Right ventricle myocardium inferior (tissue), 1 donor: ENCODE results near the gene GPR108. TPM values are rescaled to one million over a fixed set of nuclear protein-coding genes. Genes with fewer than 3 reads are reported as not detected.

Experiments used
- ATAC-seq: fragments of 200-7000 bp; cut with Tn5 transposase; one replicate; pipeline ENCODE4 v1.9.1; 2020; ENCODE audit warnings: mild to moderate bottlenecking, moderate library complexity
- DNase-seq: peaks from one replicate; pipeline ENCODE4 v3.0.0; 2021; ENCODE audit errors: missing footprints
- intact Hi-C: fragments of 100-400 bp; cut with DNase I; formaldehyde crosslinking; loops from one replicate; pipeline ENCODE4 v1.11.0; 2022
- total RNA-seq: library from RNA; stranded (reverse); fragmentation: NEBNext Ultra II Directional; extraction: Animal tissue kit (Norgen Biotek cat#: 25700); gene quantifications from one replicate; pipeline ENCODE4 v1.2.1, GENCODE V29; 2021
- donor health status: DM: no; HTN: yes; CAD: no; lungs with severe emphysema.

The GPR108 gene
- total RNA-seq, 1 donor from 2014 or later, result 23.9 TPM

DNA sequence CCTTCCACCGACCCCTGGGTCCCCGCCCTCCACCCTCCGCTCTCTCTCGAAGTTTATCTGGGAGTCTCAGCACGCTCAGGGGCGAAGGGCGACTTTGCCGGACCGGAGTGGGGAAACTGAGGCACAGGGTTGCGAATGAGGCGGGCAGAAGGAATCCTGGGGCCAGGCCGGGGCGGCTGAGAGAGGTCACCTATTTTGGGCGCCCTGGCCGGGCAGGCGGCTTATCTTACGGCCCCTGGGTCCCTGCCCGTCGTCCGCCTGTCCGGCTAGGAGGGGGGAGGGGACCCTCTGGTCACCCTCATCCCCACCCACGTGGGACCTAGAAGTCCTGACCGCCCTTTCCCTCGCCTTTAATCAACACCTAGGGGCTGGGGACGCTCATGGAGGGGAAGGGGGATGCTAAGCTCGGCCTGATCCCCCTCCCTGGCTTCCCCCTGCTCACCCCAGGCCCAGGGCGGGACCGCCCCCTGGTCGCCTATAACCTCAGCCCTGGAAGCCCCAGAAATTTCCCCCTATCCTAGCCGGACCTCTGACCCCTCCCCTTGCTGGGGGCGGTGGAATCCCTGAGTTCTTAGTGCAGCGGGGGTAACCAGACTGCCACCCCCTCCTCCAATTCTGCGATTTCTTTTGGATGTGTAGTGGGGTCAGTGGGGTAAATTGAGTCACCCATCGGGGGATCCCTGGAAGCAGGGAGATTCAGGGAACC lies 2.7 kb upstream of the GPR108 start:
- ATAC-seq (no peak), DNase-seq (no peak)
- intact Hi-C loops, result no loop called here

DNA sequence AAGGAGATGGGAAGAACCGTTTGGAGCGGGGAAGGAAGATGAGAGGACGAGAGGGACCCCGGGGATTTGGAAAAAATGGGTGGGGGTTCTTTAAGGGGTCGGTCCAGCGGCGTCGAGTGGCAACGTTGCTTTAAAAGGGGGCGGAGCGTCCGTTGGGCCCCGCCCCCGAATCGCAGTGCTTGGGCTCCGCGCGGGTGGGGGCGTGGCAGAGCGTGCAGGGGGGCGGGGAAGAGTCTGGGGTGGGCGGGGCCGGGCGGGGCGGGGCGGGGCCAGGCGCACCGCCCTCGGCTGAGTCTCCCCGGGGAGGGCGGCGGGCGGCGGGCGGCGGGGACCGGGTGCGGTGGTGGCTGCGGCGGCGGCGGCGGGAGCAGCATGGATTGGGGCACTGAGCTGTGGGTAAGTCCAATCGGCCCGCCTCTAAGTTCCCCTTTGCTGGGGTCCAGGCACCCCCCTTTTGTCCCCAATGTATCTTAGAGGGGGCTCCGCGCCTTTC lies 2.1 kb upstream of the GPR108 start, which contains the start of gene TRIP10:
TSS of gene TRIP10 (plus strand) at position 291 of the 493 bp plus-strand sequence. CDS start at position 373, 82 bp downstream.
- DNase-seq, result peak; percentile 95

DNA sequence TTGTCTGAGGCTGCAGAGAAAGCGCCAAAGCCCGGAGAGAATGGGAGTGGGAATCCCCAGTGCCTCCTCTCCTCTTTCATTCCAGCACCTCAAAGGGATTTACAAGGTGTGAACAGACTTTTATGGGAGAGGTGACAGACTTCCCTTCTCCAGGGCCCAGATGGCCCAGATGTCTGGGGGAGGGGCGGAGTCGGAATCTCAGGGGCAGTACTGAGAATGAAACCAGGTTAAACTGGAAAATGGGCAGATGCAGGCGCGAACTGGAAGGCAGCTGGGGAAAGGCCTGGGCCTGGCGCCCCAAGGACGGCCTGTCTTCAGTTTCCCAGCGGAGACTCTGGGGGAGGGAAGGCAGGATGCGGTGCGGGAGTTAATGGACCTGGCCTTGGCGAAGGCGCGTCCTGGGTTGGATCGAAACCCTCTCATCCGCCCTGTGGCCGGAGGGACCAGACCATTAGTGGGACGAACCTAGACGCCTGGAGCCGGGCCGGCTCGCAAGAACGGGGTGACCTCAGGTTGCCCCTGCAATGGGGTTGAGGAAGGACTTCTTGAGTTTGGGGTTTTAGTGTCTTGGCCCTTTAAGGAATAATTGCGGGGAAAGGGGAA lies 1.5 kb upstream of the GPR108 start:
- no peak for DNase-seq

More for the DNA sequence above, 2.1 kb upstream of the GPR108 start, which contains the start of gene TRIP10:
- intact Hi-C loops, result no loop called here
- ATAC-seq, result peak; percentile 46

DNA sequence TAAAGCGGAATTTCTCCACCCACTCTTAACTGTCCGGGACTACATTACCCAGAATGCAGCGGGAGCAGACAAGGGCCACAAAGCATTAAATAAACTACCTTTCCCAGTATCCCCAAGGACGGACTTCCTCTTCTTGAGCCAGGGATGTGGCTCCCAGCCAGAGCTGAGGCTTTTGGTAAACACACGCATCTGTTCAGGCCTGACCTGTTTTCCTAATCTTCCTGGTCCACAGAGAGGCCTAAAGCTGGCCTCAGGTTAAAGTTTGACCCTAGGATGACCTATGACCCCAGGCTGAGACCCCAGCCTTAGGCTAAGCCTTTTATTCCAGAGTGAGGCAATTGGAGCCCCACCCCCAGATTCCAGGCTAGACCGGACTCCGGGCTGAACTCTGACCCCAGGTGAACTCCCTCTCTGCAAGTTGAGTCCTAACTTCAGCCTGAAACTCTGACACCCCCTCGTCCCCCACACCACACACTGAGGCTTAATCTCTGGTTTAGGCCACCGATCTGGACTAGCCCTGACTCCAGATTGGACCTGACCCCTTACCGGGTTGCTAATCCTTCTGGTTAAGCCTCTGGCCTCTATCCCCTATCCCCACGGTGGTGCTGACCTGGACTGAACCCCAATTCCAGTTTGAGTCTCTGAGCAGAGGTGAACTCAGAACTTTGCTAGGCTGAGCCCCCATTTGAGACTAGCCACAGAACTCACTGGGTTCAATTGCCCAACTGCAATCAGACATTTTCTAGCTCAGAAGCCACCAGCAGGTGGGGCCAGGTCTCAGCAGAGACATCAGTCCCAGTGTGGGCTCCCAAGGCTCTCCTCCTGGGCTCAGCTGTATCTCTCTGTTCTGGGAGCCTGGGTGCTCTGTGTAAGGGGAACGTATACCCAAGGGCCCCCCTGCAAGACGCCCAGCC lies 750 bp upstream of the GPR108 start:
- peak; percentile 96 for DNase-seq
- intact Hi-C loops, result loop anchor here (2.0 kb wide), 2 partner anchors 125 to 221 kb away; no protein-coding TSS in a partner anchor
- ATAC-seq, result peak; percentile 40

More for the DNA sequence above, 1.5 kb upstream of the GPR108 start:
- intact Hi-C loops, result no loop called here
- no peak for ATAC-seq

GRCh38 chr19:6736917-6737283 lies 480 bp downstream of the GPR108 start:
- no peak for DNase-seq
- no peak for ATAC-seq
- intact Hi-C loops, result loop anchor here (2.0 kb wide), 2 partner anchors 126 to 220 kb away; no protein-coding TSS in a partner anchor

DNA sequence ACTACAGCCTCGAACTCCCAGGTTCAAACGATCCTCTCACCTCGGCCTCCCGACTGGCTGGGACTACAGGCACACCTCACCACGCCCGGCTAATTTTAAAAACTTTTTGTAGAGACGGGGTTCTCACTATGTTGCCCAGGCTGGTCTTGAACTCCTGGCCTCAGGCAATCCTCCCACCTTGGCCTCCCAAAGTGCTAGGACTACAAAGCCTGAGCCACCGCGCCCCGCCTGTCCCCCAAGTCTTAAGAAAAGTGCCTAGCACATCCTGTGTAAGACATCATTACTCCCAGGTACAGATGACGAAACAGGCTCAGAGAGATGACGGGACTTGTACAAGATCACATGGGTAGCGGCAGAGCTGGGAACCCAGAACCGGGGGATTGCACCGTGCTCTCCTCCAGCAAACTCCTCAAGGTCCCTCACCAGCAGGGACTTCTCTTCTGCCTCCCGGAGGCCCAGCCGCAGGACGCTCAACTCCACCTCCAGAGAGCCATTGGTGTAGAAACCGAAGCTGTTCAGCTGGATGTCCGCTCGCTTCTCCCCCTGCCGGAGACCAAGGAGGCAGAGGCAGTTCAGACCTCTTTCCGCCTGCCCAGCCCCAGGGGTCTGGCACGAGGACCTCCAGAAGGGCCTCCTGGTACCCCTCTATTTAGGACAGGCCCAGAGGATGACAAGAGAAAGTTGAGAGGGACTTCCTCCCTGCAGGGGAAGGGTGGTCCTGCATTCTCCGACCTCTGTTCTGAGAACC lies 1.0 kb downstream of the GPR108 start:
- intact Hi-C loops, result loop anchor here (2.0 kb wide), 2 partner anchors 126 to 220 kb away; no protein-coding TSS in a partner anchor
- ATAC-seq, result peak; percentile 10

DNA sequence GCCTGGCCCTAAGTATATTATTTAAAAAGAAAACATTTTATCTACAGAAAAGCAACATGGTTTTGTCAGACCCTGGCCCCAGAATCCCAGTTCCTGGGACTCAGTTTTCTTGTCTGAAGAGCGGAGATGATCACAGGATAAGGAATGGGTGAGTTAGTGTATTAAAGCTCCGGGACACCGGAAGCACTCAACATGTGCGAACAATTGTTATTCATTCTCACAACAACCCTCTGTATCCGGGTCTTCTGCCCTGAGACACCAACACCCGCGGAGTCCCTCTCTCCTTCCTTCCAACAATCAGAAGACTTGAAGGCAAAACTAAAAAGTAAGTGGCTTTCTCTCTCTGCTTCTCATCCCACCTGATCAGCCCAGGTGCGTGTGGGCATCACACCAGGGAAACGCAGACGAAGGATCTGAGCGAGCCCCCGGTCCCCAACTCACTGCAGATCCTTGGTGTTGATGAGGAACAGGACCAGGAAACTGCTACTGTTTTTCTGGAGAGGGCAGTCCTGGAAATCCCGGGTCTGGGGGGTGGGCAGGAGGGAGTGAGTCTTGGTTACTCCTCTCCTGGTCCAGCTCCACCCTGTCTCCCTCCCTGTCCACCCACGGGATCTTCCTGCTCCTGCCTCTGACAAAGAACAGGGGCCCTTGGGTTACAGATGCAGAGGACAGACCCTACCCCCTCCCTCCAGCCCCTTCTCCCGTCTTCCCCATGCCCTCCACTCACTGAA lies 2.0 kb downstream of the GPR108 start:
- DNase-seq (no peak), ATAC-seq (no peak)
- intact Hi-C loops, result no loop called here

More for the DNA sequence above, 1.0 kb downstream of the GPR108 start:
- peak; percentile 85 for DNase-seq

DNA sequence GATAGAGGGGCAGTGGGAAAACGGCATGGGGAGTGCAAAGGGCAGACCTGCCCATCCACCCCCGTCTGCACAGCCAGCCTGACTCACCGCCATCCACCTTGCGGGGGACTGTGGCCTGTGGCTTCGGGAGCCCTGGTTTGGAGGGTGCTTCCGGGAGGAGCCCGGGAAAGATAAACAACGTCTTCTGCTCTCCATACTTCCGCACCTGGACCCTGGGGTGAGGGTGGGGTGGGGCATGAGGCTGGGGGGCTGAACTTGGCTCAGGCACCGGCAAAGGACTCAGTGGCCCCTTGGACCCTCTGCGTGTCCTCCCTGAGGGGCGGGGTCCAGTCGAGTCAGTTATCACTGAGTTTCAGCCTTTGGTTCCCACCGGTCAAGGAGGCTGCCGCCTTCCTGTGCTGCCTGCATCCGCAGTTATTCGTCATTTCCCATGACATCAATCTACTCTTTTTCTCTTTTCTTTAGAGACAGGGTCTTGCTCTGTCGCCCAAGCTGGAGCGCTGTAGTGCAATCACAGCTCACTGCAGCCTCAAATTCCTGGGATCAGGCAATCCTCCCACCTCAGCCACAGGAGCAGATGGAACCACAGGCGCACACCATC lies 3.2 kb downstream of the GPR108 start:
- DNase-seq, result no peak
- ATAC-seq, result no peak
- intact Hi-C loops, result no loop called here

DNA sequence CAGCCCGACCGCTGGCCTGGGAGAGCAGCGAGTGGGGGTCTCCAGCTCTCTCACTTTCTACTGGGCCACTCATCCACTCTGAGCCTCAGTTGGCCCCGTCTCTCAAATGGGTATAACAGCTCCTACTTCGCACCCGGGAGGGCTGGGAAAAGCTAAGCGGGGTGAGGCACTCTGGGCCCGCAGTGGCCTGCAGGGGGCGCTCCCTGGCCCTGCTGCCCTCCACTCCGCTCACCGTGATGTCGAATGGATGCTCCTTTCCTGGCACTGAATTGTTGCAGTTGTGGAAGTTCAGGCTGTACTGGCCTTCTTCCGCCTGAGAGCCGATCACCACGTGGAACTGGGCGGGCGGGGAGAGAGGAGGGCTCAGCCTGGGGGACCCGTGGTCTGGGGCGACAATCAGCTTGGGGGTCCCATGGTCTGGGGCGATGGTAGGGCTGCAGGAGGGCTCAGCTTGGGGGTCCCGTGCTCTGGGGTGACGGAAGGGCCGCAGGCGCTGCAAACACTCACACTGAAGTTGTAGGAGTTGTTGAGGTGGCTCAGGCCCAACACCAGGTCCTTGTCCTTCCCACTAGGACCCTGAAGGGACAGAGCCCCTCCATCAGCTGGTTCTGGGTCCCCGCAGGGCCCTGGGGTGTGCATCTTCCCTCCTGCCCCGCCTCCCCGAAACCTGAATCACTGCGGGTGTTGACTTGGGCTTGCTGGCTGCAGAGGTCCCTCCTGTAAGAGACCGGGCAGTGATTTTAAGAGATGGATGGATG lies 3.9 kb downstream of the GPR108 start:
- DNase-seq (no peak), ATAC-seq (no peak)
- intact Hi-C loops, result no loop called here

- intact Hi-C loops, result no loop called here
- no peak for DNase-seq
- ATAC-seq, result no peak
These were observed 4.5 kb downstream of the GPR108 start for GRCh38 chr19:6732803-6733337.

GRCh38 chr19:6731822-6732221 lies 5.6 kb downstream of the GPR108 start:
- intact Hi-C loops, result no loop called here
- DNase-seq, result no peak
- no peak for ATAC-seq

GRCh38 chr19:6730941-6731670 lies 6.3 kb downstream of the GPR108 start:
- ATAC-seq, result no peak
- peak; percentile 32 for DNase-seq
- intact Hi-C loops, result no loop called here

GRCh38 chr19:6730153-6730804 lies 7.1 kb downstream of the GPR108 start:
- DNase-seq (peak; percentile 73), ATAC-seq (peak; percentile 43)

GRCh38 chr19:6729573-6730152 lies 7.7 kb downstream of the GPR108 start:
- DNase-seq, result peak; percentile 52
- intact Hi-C loops, result no loop called here
- no peak for ATAC-seq

More at GRCh38 chr19:6730153-6730804, 7.1 kb downstream of the GPR108 start:
- intact Hi-C loops, result no loop called here

DNA sequence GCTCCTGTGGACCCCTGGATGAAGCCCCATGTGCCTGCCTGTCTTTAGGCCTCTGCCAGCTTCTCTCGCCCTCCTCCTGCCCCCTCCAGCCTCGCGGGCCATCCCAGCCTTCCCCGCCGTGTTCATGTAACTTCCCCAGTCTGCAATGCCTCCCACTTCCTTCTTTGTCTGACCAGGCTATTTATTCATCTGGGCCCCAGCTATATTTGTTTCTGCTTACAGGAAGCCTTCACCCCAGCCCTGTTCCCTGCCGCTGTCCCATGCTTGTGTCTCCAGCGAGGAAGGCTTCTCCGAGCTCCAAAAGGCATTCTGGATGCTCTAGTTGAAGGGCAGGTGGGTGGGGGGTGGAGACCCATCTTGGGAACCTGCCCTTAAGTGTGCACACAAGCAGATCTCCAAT lies 9.0 kb downstream of the GPR108 start:
- DNase-seq (peak; percentile 83), ATAC-seq (peak; percentile 38)
- intact Hi-C loops, result no loop called here
